H9 (cell line): Measurements from ENCODE around the gene SLC26A9. TPM values are rescaled to one million over a fixed set of nuclear protein-coding genes. Genes with fewer than 3 reads are reported as not detected.

ENCODE experiments used
- DNase-seq: peaks from one replicate; pipeline ENCODE4 v3.0.0-alpha.2; 2017
- H2AFZ ChIP-seq: one replicate; pipeline ENCODE4 v1.6.1; 2013; ENCODE audit warnings: mild to moderate bottlenecking, low read length, control low read depth, moderate library complexity
- H2AK5ac ChIP-seq: 2 replicates; pipeline ENCODE4 v1.6.1; 2013; ENCODE audit warnings: low read length, control low read depth, mixed read lengths; ENCODE audit not compliant: insufficient read length
- H2BK120ac ChIP-seq: one replicate; pipeline ENCODE4 v1.6.1; 2013; ENCODE audit warnings: low read depth, mild to moderate bottlenecking, low read length, control low read depth, inconsistent platforms; ENCODE audit not compliant: poor library complexity, severe bottlenecking
- H2BK12ac ChIP-seq: 2 replicates; pipeline ENCODE4 v1.6.1; 2013; ENCODE audit warnings: low read length, control low read depth, mixed read lengths, low read depth; ENCODE audit not compliant: insufficient read length
- H2BK15ac ChIP-seq: 2 replicates; pipeline ENCODE4 v1.6.1; 2013; ENCODE audit warnings: low read depth, low read length, control low read depth
- H2BK20ac ChIP-seq: one replicate; pipeline ENCODE4 v1.6.1; 2013; ENCODE audit warnings: low read depth, mild to moderate bottlenecking, low read length, control low read depth, inconsistent platforms; ENCODE audit not compliant: poor library complexity, severe bottlenecking
- H2BK5ac ChIP-seq: 2 replicates; pipeline ENCODE4 v1.6.1; 2013; ENCODE audit warnings: low read length, control low read depth, mixed read lengths; ENCODE audit not compliant: insufficient read length
- H3K14ac ChIP-seq: 2 replicates; pipeline ENCODE4 v1.6.1; 2013; ENCODE audit warnings: low read length, control low read depth; ENCODE audit not compliant: insufficient read depth
- H3K18ac ChIP-seq: 2 replicates; pipeline ENCODE4 v1.6.1; 2013; ENCODE audit warnings: low read depth, mild to moderate bottlenecking, mixed read lengths, low read length, control low read depth; ENCODE audit not compliant: insufficient read length
- H3K23ac ChIP-seq: 2 replicates; pipeline ENCODE4 v1.6.1; 2013; ENCODE audit warnings: low read length, control low read depth, mixed read lengths, low read depth; ENCODE audit not compliant: insufficient read length
- H3K23me2 ChIP-seq: 2 replicates; pipeline ENCODE4 v1.6.1; 2013; ENCODE audit warnings: low read depth, mild to moderate bottlenecking, mixed read lengths, low read length, control low read depth; ENCODE audit not compliant: insufficient read length, poor library complexity, severe bottlenecking
- H3K27ac ChIP-seq: 2 replicates; pipeline ENCODE4 v1.5.1; 2013; ENCODE audit warnings: low read length, control low read depth, mixed read lengths, low read depth; ENCODE audit not compliant: insufficient read length
- H3K27me3 ChIP-seq: 2 replicates; pipeline ENCODE4 v1.6.1; 2013; ENCODE audit warnings: low read length, control low read depth, inconsistent platforms; ENCODE audit not compliant: insufficient read depth
- H3K4ac ChIP-seq: 2 replicates; pipeline ENCODE4 v1.6.1; 2013; ENCODE audit warnings: low read depth, mild to moderate bottlenecking, control low read depth, inconsistent platforms, low read length, moderate library complexity
- H3K4me1 ChIP-seq: 2 replicates; pipeline ENCODE4 v1.6.1; 2013; ENCODE audit warnings: low read length, control low read depth, inconsistent platforms; ENCODE audit not compliant: insufficient read depth
- H3K4me2 ChIP-seq: 2 replicates; pipeline ENCODE4 v1.6.1; 2013; ENCODE audit warnings: low read length, control low read depth, mixed read lengths; ENCODE audit not compliant: insufficient read length, insufficient read depth
- H3K56ac ChIP-seq: 2 replicates; pipeline ENCODE4 v1.6.1; 2013; ENCODE audit warnings: low read depth, mild to moderate bottlenecking, mixed read lengths, low read length, control low read depth; ENCODE audit not compliant: insufficient read length
- H3K79me1 ChIP-seq: 2 replicates; pipeline ENCODE4 v1.6.1; 2013; ENCODE audit warnings: low read depth, mild to moderate bottlenecking, moderate library complexity, low read length, control low read depth, inconsistent platforms; ENCODE audit not compliant: insufficient read depth, poor library complexity, severe bottlenecking
- H3K79me2 ChIP-seq: 2 replicates; pipeline ENCODE4 v1.6.1; 2013; ENCODE audit warnings: low read length, control low read depth, inconsistent platforms; ENCODE audit not compliant: insufficient read depth
- H3K9ac ChIP-seq: 2 replicates; pipeline ENCODE4 v1.6.1; 2013; ENCODE audit warnings: low read length, control low read depth, mixed read lengths; ENCODE audit not compliant: insufficient read length; ENCODE audit errors: extremely low read depth
- H3K9me3 ChIP-seq: one replicate; pipeline ENCODE4 v1.6.1; 2013; ENCODE audit warnings: low read depth, low read length, inconsistent platforms; ENCODE audit not compliant: control insufficient read depth
- H3T11ph ChIP-seq: one replicate; pipeline ENCODE4 v1.6.1; 2013; ENCODE audit warnings: mild to moderate bottlenecking, low read length, control low read depth, inconsistent platforms
- H4K20me1 ChIP-seq: one replicate; pipeline ENCODE4 v1.6.1; 2013; ENCODE audit not compliant: control insufficient read depth, insufficient read length, insufficient read depth
- H4K5ac ChIP-seq: 2 replicates; pipeline ENCODE4 v1.6.1; 2013; ENCODE audit warnings: low read depth, mild to moderate bottlenecking, mixed read lengths, low read length, control low read depth; ENCODE audit not compliant: insufficient read length
- H4K8ac ChIP-seq: replicated peaks from 2 replicates; pipeline ENCODE4 v1.6.1; 2013; ENCODE audit warnings: low read length, control low read depth, mixed read lengths, low read depth; ENCODE audit not compliant: insufficient read length
- H4K91ac ChIP-seq: 2 replicates; pipeline ENCODE4 v1.6.1; 2013; ENCODE audit warnings: low read depth, mild to moderate bottlenecking, moderate library complexity, mixed read lengths, low read length, control low read depth; ENCODE audit not compliant: insufficient read length
- H3K27ac Mint-ChIP-seq, 3 experiments: 2 replicates in 2 of 3; 3 replicates in 1 of 3; pipeline ENCODE4 v1.8.0; 2020 to 2021; ENCODE audit warnings: mixed read lengths in 3 of 3, mild to moderate bottlenecking in 1 of 3, moderate library complexity in 1 of 3
- H3K27me3 Mint-ChIP-seq: 2 replicates; pipeline ENCODE4 v1.8.0; 2021; ENCODE audit warnings: low read depth, mild to moderate bottlenecking, moderate library complexity, mixed read lengths
- H3K36me3 Mint-ChIP-seq, 3 experiments: 2 replicates in 2 of 3; 3 replicates in 1 of 3; pipeline ENCODE4 v1.8.0; 2020 to 2021; ENCODE audit warnings: low read depth in 3 of 3, mixed read lengths in 3 of 3; ENCODE audit not compliant: insufficient read depth in 1 of 3
- H3K4me1 Mint-ChIP-seq, 2 experiments: 2 replicates each; pipeline ENCODE4 v1.8.0; 2020; ENCODE audit warnings: mixed read lengths in 2 of 2
- H3K4me3 Mint-ChIP-seq, 2 experiments: 2 replicates in 1 of 2; 3 replicates in 1 of 2; pipeline ENCODE4 v1.8.0; 2020 to 2021; ENCODE audit warnings: mild to moderate bottlenecking in 2 of 2, mixed read lengths in 2 of 2, moderate library complexity in 1 of 2
- H3K9me3 Mint-ChIP-seq, 2 experiments: 2 replicates in 1 of 2; 3 replicates in 1 of 2; pipeline ENCODE4 v1.8.0; 2020; ENCODE audit warnings: mild to moderate bottlenecking in 2 of 2, mixed read lengths in 2 of 2, moderate library complexity in 1 of 2
- CTCF ChIP-seq: fragments of 200-600 bp; sonication (generic); conservative IDR thresholded peaks from 3 replicates; pipeline ENCODE4 v1.8.0; 2021; ENCODE audit warnings: antibody characterized with exemption, mild to moderate bottlenecking
- WGBS: extraction: QIAGEN DNeasy Blood & Tissue Kit; methylation state at CpG from one replicate; pipeline ENCODE4 v1.1.7; 2013; ENCODE audit warnings: missing lambda C conversion rate, low lambda C conversion rate, mixed read lengths; ENCODE audit not compliant: insufficient read length; ENCODE audit errors: extremely low coverage; 5-methylcytosine and 5-hydroxymethylcytosine counted together
- total RNA-seq: library from RNA; stranded (reverse); gene quantifications from 2 replicates; pipeline ENCODE4 v1.2.1, GENCODE V29; 2021

SLC26A9 gene
- total RNA-seq, 1 experiment from 2014 or later, result not detected

DNA sequence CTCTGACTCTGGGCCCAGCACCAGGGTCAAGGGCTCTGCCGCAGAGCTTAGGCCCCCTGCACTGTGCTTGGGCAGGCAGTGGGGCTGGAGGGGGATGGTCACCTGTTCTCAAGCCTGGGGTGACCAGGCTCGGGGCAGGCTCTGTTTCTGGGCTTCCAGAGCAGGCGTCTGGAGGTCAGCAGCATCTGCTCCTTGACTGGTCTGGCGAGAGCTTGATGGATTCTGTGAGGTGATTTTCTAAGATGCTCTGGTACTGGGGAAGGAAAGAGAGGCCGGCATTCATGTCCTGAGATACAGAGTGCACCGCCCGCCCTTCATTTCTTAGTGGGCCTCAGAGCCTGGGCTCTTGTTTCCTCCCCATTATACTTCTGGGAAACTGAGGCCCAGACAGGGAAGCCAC, 35.4 kb upstream of the SLC26A9 start:
- no peak overlapping the region for H4K8ac ChIP-seq
- H2BK15ac ChIP-seq, result no peak overlapping the region
- H2AK5ac ChIP-seq, result no peak overlapping the region
- Mint-ChIP-seq H3K4me1 (peaks cover 0 to 8% of the 10 kb centered on the region in 2 experiments; a peak in 2 of 4 replicates), H3K9me3 (peaks cover 3 to 10% of the 10 kb centered on the region in 2 experiments; a peak in 3 of 5 replicates), H3K4me3 (no peak overlapping the region), H3K27me3 (peaks cover 2% of the 10 kb centered on the region; the same call in 1 of the 2 replicates), H3K27ac (no peak overlapping the region), H3K36me3 (peaks cover 0 to 1% (median 0%) of the 10 kb centered on the region in 3 experiments; a peak in 3 of 7 replicates)
- H3K27me3 ChIP-seq, result no peaks in the 10 kb centered on the region
- H2BK120ac ChIP-seq, result no peak overlapping the region
- H2BK5ac ChIP-seq, result no peak overlapping the region
- H3K79me2 ChIP-seq, result no peaks in the 10 kb centered on the region
- no CpG with 5 or more reads among the region's 7 CpGs for WGBS
- no peaks in the 10 kb centered on the region for H3K4me1 ChIP-seq
- H2AFZ ChIP-seq, result no peak overlapping the region
- no peak overlapping the region for H4K5ac ChIP-seq
- DNase-seq, result no peak
- H3K18ac ChIP-seq, result no peak overlapping the region
- H3K23me2 ChIP-seq, result no peaks in the 10 kb centered on the region
- no peak overlapping the region for H2BK12ac ChIP-seq
- no peak overlapping the region for H3K4me2 ChIP-seq
- no peak overlapping the region for H3K23ac ChIP-seq
- H3K9ac ChIP-seq, result no peak overlapping the region
- no peak overlapping the region for H3T11ph ChIP-seq
- no peak for TF ChIP-seq CTCF
- no peak overlapping the region for H3K56ac ChIP-seq
- H4K91ac ChIP-seq, result no peak overlapping the region
- H3K9me3 ChIP-seq, result no peaks in the 10 kb centered on the region
- H2BK20ac ChIP-seq, result no peak overlapping the region
- no peak overlapping the region for H3K4ac ChIP-seq
- H3K27ac ChIP-seq, result no peak overlapping the region
- H3K14ac ChIP-seq, result no peak overlapping the region
- no peaks in the 10 kb centered on the region for H3K79me1 ChIP-seq
- H4K20me1 ChIP-seq, result peaks cover 3% of the 10 kb centered on the region
